ENCODE data around the gene RAB20.
"Not testable (repeated sequence)": the region's sequence is repeated elsewhere in the genome, so short reads cannot be mapped to it uniquely, and the experiment has no call there.

The RAB20 gene

GRCh38 chr13:110507678-110508381 lies 53.7 kb downstream of the RAB20 start:
- DNase-seq: no peak

GRCh38 chr13:110506859-110507566 lies 54.5 kb downstream of the RAB20 start:
- no peak for DNase-seq

GRCh38 chr13:110506396-110506795 lies 55.1 kb downstream of the RAB20 start:
- no peak for DNase-seq

- DNase-seq: no peak
Observed at GRCh38 chr13:110505594-110505993, 55.9 kb downstream of the RAB20 start.

- no peak for DNase-seq
Observed at GRCh38 chr13:110503979-110504499, 57.5 kb downstream of the RAB20 start.

GRCh38 chr13:110503037-110503901 lies 58.3 kb downstream of the RAB20 start:
- no peak for DNase-seq

GRCh38 chr13:110501188-110501587 lies 60.3 kb downstream of the RAB20 start:
- DNase-seq: no peak

- DNase-seq: no peak
Observed at GRCh38 chr13:110500341-110500740, 61.2 kb downstream of the RAB20 start.

GRCh38 chr13:110499621-110500281 lies 61.8 kb downstream of the RAB20 start:
- no peak for DNase-seq

GRCh38 chr13:110498765-110499164 lies 62.8 kb downstream of the RAB20 start:
- no peak for DNase-seq

- no peak for DNase-seq
Observed at GRCh38 chr13:110498327-110498726, 63.2 kb downstream of the RAB20 start.

GRCh38 chr13:110497896-110498295 lies 63.6 kb downstream of the RAB20 start:
- not testable (repeated sequence) for DNase-seq

- no peak for DNase-seq
Observed at GRCh38 chr13:110497003-110497402, 64.5 kb downstream of the RAB20 start.

- DNase-seq: no peak
Observed at GRCh38 chr13:110496281-110496680, 65.2 kb downstream of the RAB20 start.

- DNase-seq: no peak
Observed at GRCh38 chr13:110495881-110496280, 65.6 kb downstream of the RAB20 start.

GRCh38 chr13:110495376-110495775 lies 66.1 kb downstream of the RAB20 start:
- DNase-seq: no peak

- no peak for DNase-seq
Observed at GRCh38 chr13:110493613-110494012, 67.9 kb downstream of the RAB20 start.

- no peak for DNase-seq
Observed at GRCh38 chr13:110492679-110493593, 68.6 kb downstream of the RAB20 start.

- DNase-seq: no peak
Observed at GRCh38 chr13:110491869-110492678, 69.4 kb downstream of the RAB20 start.

GRCh38 chr13:110490009-110490770 lies 71.3 kb downstream of the RAB20 start:
- DNase-seq: no peak

Measured in activated CD4-positive, alpha-beta T cell treated with anti-CD3 and anti-CD28 coated beads, Interleukin-2, amount 50 U/mL, for 1 hour (primary cell).